Activated CD4-positive, alpha-beta T cell treated with anti-CD3 and anti-CD28 coated beads for 24 hours (primary cell): Measurements from ENCODE around the gene RAG2.

ENCODE experiments used
- DNase-seq, 2 donors: peaks; one replicate each; pipeline ENCODE4 v3.0.0-alpha.2; 2020; ENCODE audit warnings: low read depth in 2 of 2

RAG2 gene

DNA sequence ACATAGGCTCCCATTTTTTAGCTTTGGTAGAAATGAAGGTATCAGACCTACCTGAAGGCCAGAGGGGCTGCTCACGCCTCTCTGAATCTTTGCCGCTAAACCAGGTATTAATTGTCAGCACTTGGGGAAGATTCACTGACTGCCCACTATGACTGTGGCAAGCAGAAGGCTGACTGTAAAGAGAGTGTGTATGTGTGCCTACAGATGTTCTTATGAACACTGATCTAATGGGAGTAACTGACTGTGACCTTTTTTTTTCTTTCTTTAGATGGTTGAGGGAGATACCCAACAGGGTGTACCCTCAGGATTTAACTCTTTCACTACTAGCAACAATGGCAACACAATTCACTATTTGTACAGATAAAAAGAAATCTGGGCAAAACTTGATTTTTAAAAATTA lies at the start of gene RAG2:
RAG2 (minus strand) TSS at position 186 of the 400 bp plus-strand sequence. CDS start 4,068 bp downstream, outside the sequence.
- no peak for DNase-seq

DNA sequence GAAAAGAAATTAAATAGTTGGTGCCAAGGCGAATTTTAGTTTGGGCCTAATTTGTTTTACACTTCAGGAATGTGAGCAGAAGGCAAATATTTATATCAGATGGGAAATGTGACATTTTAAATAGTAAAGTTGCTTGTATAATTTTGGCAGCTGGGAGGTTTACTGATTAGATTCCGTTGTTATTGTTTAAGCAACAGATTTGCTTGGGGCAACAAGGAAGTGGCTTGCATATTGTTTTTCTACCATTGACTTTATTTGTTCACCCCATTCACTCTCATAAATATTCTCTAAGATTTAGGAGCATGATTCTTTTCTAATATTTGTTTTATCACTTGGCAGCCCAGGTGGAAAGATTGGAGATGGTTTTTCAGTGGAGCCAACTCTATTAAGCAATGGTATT lies 40.5 kb upstream of the RAG2 start:
- DNase-seq, result no peak

DNA sequence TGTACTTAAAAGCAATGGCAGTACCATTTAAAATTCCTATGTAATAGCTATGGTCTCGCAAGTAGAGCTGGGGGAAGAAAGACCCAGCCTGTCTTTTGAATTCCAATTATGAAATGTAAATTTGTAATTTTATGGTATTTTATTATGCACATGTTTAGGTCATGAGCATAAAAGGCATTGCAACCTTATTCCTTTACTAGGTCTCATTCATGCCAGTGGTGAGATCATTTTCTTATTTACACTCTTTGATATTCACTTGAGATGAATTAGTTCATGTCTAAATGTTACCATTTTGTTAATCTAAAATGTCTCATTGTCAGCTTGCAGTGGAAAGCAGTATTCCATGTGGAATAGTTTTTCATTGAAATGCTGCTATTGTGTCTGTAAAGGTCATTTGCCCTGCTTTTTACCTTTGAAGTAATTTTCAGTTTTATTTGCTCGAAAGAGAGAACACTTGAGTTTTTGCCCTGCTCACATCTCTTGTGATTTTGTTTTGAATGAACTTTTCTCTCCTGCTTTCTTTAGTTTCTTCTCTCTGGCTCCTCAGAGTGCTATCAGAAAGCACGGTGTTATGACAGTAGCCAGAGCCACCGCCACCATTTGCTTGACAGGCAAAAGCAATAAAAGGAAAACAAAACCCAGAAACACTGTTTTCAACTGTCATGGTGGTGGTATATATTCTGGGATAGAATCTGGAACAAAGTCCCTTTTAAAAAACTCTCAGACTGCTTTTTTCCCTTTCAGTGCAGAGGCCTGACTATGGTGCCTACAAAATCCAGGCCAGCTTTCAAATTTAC lies 37.2 kb upstream of the RAG2 start:
- no peak for DNase-seq

DNA sequence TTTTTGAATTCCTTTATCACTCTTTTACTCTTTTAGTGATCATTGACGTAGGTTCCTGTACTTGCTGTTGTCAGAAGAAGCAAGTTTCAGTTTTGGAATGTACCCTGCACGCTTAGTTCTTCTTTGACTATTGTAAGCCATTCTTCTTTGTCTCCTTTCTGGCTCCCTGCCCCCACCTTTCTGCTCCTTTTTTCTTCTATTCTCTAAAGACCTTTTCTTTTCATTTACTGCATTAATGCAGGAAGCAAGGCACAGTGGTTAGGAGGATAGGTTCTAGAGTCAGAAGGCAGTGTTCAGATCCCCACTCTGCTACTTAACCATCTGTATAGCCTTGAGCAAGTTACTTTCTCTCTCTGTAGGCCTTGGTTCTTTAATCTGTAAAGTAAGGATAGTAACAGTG lies 33.7 kb upstream of the RAG2 start:
- DNase-seq, result no peak

DNA sequence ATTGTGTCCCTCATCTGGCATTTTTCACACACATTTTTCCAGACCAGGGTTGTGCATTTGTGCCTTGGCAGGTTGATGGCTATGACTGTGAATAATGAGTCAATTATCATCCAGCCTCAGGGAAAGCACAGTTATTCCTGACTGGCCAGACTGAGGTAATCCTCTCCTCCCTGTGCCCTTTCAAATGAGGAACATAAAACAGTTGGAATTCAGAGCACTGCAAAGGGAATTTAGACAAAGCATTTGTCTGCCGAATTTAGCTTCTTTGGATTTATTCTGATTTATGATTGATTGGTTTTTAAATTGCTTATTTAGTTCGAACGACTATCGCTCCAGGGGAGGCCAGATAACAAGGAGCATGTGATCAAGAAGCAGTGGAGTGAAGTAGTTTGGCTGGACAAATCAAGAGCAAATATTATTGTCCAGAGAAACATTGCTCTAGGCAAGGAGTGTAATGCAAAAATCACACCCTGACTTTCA lies 30.8 kb upstream of the RAG2 start:
- no peak for DNase-seq

DNA sequence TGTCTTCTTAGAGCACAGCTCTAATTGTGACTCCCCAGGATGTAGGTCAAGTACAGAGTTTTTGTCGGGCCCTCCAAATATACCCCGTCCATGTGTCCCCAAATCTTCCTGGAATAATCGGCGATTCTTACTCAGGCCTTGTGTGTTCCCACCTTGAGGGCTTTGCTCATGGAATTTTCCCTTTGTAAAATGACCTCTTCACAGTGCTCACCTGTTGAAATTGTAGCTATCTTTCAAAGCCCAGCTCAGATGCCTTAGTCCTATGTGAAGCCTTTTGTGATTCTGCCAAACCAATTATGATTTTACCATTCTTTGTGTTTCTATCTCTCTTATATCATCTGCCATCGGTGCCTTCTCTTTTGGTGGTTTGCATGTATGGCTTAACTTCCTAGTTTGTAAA lies 30.1 kb upstream of the RAG2 start:
- no peak for DNase-seq

DNA sequence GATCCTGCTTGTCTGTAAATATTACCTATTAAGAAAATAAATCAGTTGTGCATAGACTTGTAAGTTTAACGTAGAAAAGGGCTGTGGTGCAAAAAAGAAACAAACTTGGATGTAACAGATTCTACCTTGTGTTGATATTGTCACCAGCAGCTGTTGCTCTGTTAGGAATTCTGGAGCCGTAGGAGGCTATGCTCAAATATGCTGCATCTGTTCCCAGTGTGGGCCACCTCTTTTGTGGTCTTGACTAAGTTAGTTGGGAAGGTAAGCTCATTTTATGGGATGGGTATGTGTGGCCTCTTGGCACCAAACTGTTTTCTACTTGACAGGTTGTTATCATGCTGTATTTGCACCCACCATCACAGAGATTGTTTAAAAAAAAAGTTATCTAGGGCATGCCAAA lies 29.4 kb upstream of the RAG2 start:
- DNase-seq, result no peak

DNA sequence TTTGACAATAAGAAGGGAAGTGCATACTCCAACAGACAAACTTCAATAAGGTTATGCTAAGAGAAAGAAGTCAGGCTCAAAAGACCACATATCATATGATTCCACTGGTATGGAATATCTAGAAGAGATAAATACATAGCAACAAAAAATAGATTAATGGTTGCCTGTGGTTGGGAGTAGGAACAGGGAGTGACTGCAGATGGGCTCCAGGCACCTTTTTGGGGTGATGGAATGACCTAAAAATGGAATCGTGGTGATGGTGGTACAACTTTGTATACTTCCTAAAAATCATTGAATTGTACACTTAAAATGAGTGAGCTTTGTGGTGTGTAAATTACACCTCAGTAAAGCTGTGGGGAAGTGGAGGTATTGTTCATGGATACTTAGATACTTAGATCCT lies 29.0 kb upstream of the RAG2 start:
- DNase-seq, result no peak

DNA sequence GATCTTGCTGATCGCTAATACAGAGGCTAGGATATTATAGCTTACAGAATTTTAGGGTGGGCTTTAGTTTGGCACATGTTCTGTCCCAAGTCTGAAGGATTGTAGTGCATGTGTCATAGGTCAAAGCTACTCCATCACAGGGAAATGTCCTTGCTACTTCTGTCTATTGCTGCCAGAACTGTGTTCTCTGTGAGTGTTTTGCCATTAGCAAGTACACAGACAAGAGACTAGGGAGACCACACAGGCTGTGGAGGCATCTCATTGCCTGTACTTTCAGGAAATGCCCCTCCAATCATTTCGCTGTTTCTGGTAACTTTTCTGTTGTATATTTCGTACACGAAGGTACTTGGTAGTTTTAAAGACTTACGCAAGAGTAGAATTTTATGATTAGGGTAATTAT lies 25.5 kb upstream of the RAG2 start:
- no peak for DNase-seq

DNA sequence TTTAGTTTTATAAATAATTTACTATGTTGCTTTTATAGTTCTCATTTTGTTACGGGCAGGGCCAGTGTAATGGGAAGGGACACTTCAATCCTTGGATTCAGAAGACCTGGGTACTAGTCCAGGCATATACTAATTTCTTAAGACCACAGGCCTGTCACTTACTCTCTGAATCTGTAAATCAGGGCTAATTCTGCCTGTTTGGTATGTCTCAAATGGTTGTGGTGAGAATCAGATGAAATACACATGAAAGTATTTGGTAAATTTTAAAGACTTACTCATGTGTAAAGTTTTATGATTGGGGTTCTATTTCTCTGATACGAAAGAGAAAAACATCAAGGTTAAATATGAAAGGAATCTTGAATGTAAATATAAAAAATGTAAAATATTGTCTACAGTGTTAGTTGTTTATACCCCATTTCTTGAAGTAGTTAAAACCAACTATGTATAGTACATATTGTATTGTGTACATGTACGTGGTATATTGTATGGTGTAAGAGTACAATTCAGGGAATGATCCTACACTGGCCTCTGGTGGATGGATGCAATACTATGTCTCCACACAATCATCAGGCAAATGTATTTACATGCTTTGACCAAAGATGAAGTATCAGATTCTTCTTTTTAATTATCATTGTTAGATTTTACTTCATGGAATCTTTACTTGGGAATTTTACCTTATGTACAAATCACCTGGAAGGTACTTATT lies 24.5 kb upstream of the RAG2 start:
- no peak for DNase-seq

DNA sequence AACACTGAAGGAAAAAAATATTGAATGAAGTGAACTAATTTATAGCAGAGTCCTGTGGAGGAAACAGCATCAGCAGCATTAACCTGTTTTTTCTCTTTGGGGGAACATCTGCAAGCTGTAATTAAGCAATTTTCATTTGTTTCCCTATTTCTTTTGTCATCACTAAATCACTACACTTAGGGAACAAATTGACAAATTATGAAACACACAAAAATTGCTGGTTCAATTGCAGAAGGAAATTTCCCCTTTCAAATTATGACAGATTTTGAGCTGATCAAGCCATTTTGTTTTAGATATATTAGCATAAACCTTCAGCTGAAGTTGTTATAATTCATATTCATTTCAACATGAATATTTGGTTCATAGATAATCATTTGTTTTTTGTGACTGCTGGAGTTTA lies 22.2 kb upstream of the RAG2 start:
- DNase-seq, result no peak

DNA sequence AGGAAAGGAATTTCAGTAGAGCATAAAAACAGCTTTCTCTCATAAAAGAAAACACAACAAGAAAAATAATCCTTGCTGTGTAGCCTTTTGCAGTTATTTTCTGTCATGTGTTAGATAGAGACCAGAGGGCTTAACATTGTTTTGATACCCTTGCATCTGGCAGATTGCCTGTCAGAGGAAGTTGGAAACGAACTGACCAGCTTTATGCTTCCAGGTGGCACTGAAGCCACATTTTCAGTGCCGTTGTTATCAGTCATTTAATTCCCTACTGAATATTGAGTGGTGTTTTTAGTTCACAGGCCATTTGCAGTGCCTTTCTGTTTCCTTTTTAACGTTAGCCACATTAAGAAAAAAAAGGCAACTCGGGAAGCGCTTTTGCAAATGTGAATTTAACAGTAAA lies 21.5 kb upstream of the RAG2 start:
- DNase-seq, result no peak

DNA sequence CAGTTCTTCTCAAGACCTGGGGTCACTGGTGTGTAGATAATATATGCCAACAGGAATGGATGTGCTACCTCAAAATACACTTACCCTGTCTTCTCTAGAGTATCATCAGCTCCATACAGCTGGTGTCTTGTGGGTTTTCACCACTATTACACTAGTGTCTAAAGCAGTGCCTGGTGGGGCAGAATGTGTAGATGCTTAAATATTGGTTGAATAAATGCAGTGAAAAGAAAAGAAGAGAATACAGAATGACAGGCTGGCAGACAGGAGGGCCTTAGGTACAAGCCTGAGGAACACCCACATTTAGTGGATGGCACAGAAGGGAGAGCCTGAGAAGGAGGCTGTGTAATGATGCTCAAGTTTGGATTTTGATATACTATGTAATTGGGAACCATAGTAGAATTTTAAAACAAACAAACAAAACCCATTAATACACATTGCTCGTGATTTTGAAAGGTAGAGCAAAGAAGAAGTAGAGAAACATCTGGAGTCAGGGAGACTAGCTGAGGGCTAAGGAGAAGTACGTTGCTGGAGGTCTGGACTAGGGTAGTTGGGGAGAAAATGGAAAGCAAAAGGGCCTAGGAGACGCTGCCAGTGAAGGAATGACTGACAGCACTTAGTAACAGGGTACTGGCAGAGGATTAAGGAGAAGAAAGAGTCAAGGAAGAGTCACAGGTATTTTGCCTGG lies 20.5 kb upstream of the RAG2 start:
- no peak for DNase-seq

DNA sequence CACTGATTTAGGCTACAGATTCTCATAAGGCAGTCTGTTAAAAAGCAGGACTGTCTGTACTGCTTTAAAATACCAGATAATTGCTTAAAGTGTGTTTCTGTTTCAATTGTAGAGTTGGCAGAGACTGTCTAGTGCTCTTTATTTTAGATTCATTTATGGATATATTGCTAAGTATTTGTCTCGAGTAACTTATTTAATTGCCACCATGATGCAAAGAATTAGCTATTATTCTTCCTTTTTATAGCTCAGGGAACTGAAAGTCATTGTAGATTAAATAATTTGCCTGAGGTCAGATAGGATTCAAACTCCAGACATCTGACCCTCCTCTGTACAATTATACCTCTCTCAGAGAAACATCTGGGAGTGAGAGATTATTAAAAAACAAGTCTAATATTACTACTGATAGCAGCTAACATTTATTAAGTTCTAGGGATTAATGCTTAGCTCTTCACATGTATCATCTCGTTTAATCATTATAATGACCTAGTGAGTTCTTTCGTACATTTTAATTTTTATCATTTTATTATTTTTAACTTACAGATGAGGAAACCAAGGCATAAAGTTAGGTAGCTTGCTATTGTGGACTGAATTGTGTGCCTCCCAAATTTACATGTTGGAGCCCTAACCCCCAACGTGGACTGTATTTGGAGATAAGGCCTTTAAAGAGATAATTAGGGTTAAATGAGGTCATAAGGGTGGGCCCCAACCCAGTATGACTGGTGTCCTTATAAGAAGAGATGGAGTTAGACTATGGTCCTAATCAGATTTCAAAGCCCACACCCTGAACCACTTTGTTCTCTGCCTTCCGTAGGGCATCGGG lies 19.7 kb upstream of the RAG2 start:
- no peak for DNase-seq

DNA sequence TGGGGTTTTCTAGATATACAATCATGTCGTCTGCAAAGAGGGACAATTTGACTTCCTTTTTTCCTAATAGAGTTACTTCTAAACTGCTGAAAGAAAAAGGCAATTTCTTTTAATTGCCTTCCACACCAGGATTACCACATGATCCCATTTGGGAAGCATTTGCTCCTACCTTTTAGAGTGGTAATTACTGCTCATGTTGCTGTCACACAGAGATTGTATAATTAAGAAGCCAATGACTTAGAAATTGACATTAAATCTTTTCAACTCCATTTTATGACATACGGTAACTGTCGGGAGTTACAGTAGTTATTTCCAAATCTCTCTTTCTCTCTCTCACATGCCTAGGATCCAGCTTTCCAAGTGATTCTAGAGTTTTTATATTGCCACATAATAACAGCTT lies 17.8 kb upstream of the RAG2 start:
- no peak for DNase-seq

DNA sequence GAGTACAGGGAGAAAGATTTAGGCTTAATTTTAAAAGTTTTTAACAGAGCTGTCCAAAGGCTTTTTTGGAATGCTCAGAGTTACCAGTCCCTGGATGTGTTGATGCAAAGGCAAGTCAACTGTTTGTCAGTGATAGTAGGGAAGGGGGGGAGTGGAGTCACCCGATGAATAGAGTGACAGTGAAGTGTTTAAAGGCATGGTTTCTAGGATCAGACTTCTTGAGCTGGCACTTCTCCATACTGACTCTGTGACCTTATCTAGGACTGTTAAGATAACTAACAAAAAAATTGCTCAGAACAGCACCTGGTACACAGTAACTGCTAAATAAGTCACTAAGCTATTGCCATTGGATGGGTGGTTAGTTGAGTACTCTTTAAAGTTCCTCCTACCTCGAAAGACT lies 11.3 kb upstream of the RAG2 start:
- no peak for DNase-seq

DNA sequence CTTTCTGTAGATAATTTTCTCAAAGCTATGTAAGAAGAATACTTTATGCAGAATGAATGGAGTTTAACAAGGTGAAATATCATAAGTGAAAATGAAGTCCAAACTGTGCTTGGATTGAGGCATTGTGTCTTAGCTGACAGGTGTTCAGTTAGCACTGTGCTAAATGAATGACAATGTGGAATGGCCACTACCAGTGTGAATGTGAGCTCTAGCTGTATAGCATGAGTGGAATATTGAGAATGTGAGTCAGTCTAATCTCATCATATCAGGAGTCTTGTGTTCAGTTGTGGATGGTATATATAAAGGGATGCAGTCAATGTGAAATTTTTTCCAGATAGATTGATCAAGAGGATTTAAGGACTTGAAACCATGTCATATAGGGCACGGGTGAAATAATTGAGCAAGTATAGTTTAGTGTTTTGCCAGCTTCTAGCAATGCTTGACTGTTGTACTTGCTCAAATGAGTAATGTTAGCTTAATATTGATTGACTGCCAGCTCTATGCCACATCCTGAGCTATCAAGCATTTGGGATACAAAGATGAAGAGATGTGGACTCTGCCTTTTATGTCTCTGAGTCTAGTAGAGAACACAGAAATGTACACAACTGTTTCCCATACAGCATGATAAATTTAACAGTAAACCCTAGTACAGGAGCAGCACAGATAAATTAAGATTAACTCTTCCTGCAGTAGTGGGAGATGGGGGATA lies 10.6 kb upstream of the RAG2 start:
- DNase-seq, result no peak

DNA sequence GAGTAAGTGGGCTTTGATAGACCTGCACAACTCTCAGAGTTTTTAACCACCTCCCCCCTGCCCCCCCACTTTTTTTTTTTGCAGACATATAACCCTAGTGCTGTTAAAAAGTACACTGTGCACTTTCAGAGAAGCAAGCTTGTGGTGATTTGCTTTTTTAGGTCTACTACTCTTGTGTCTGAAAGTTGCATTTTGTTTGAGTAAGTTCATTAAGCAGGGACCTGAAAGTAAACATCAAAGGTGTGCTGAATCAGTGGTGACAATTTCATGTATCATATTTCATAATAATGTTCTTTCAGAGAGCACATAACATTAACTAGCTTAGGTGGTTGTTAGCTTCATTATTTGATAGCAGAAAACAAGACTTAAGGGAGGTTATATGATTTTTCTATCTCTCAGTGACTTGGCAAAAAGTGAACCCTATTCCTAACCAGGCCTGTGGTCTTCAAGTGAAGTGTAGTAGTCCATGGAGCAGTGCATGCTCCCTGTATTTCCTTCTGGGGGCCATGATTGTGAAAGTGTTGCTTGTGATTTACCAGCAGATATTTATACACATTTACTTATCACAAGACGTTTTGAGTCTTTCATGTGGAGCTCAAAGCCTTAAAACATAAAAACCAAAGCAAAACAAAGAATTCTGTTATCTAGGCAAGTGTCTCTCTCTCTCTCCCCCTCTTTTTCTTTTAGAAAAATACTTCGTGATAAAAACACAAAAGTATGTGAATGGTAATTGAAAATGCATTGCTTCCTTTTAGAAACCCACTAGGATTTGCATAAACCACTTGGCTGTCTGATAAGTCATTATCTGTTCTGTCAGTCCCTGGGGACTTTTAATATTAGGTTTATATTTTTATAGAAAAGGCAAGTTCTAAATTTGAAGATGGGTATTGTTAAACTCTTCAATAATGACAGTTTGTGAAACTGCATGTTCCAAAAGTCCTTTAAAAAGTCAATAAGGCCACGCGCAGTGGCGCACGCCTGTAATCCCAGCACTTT lies 7.5 kb upstream of the RAG2 start:
- DNase-seq, result no peak

DNA sequence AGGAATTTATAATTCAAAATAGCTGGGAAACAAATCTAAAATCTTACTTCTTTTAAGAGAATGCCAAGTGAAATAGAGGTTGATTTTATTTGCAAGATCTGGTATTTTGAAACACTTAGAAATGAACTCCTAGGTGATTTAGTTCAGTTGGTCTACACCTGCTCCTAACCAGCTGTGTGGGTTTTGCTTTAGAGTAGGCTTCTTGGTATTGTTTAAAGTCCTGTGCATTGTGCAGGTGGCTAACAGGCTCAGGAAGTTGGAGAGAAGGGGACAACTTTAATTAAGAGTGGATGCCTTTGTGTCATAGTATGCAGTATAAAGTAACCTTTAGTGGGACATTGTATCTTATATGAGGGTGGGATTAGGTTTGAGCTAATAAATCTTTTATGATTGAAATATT lies 4.1 kb upstream of the RAG2 start:
- DNase-seq, result no peak

DNA sequence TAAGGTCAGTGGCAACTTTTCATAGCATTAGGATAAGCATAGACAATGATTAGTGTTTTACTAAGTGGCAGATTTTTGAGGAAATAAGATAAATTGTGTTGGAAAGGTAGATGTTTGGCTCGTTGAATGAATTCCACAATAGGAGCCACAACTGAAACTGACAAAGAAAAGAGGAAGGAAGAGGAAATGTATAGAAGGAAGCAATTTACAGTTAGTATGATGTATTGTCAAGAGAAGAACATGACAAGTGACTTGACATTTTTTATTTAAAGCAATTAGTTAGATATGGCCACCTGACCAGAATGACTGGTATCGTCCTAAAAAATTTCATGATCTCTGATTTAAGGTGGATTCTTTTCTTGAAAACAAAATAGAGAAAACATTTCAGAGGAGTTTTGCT lies 3.1 kb upstream of the RAG2 start:
- DNase-seq, result no peak
